Jurkat, Clone E6-1 (cell line): Measurements from ENCODE around the gene FLOT2. TPM values are rescaled to one million over a fixed set of nuclear protein-coding genes. Genes with fewer than 3 reads are reported as not detected.
A peak's percentile ranks its signal among the peaks of the same experiment; 100 is the strongest.
"Not testable (repeated sequence)": the region's sequence is repeated elsewhere in the genome, so short reads cannot be mapped to it uniquely, and the experiment has no call there.

Source experiments
- DNase-seq: peaks from one replicate; pipeline ENCODE4 v3.0.0-alpha.2; 2011; ENCODE audit warnings: low read depth, low spot score
- H3K4me3 ChIP-seq: 2 replicates; pipeline ENCODE4 v1.5.1; 2011; ENCODE audit warnings: mild to moderate bottlenecking, low read length, control low read depth, moderate library complexity
- polyA plus RNA-seq: library from polyadenylated mRNA; unstranded; fragments of >200 nt; gene quantifications from one replicate; pipeline ENCODE4 v1.2.1, GENCODE V29; 2012; ENCODE audit warnings: missing spikeins; ENCODE audit not compliant: insufficient read length, insufficient read depth

Gene FLOT2, protein sequence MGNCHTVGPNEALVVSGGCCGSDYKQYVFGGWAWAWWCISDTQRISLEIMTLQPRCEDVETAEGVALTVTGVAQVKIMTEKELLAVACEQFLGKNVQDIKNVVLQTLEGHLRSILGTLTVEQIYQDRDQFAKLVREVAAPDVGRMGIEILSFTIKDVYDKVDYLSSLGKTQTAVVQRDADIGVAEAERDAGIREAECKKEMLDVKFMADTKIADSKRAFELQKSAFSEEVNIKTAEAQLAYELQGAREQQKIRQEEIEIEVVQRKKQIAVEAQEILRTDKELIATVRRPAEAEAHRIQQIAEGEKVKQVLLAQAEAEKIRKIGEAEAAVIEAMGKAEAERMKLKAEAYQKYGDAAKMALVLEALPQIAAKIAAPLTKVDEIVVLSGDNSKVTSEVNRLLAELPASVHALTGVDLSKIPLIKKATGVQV
- 92.1 TPM for polyA plus RNA-seq

- peak within 1 kb of the TSS; percentile 77 for H3K4me3 ChIP-seq
- peak; percentile 34 for DNase-seq
Observed at GRCh38 chr17:28896884-28897768, at the start of gene FLOT2. FLOT2 (minus strand) TSS chr17:28897733; CDS start chr17:28897574, 159 bp downstream.

GRCh38 chr17:28946239-28946638 is 48.7 kb upstream of the FLOT2 start:
- no peak for DNase-seq
- H3K4me3 ChIP-seq, result no peak overlapping the region

GRCh38 chr17:28944862-28945741 is 47.6 kb upstream of the FLOT2 start:
- H3K4me3 ChIP-seq, result no peak overlapping the region
- DNase-seq, result no peak

GRCh38 chr17:28944343-28944742 is 46.8 kb upstream of the FLOT2 start:
- H3K4me3 ChIP-seq, result no peak overlapping the region
- DNase-seq, result no peak

DNA sequence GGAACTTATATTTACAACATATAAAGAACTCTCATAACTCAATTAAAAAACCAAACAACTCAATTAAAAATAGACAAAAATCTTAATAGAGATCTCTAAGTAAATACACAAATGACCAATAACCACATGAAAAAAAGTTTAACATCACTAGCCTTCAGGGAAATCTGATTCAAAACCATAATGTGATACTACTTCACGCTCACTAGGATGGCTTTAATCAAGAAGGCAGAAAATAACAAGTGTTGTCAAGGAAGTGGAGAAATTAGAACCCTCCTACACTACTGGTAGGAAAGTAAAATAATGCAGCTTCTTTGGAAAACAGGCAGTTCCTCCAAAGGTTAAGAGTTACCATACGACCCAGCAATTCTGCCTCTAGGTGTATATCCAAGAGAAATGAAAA is 45.4 kb upstream of the FLOT2 start:
- no peak for DNase-seq
- no peak overlapping the region for H3K4me3 ChIP-seq

DNA sequence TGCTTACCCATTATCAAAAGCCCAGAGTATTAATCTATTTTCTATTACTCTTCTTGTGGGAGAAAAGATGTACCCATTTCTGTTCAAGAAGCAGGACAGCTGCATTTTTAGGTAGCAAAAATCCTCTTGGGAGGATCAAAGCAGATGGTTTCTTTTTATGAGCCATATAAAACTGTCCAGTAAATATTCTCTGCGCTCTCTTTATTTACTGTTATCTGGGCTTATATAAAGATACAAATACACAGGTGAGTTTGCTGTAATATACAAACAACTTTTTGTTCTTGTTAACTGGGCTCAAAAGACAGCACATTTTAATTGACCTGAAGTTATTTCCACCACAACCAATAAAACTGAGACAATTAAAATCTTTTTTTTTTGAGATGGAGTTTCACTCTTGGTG is 43.7 kb upstream of the FLOT2 start:
- no peak overlapping the region for H3K4me3 ChIP-seq
- DNase-seq, result no peak

DNA sequence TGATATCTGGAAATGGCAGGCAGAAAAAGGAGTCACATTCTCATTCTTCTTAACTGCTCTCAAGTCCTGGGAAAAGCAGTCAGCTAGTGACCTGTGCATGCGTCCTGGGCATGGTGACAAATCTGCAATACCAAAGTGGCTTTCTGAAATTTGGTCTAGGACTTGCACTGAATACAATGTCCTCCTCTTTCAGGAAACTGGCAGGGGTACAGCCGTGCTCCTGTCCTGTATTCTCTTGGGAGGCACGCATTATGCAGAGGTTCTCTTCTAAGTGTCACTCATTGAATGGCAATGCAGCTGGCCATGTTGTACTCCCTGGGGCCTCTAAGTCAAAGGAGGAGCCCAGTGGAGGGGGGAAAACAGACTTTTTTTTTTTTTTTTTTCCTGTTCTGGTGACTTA is 43.1 kb upstream of the FLOT2 start:
- no peak overlapping the region for H3K4me3 ChIP-seq
- DNase-seq, result no peak

DNA sequence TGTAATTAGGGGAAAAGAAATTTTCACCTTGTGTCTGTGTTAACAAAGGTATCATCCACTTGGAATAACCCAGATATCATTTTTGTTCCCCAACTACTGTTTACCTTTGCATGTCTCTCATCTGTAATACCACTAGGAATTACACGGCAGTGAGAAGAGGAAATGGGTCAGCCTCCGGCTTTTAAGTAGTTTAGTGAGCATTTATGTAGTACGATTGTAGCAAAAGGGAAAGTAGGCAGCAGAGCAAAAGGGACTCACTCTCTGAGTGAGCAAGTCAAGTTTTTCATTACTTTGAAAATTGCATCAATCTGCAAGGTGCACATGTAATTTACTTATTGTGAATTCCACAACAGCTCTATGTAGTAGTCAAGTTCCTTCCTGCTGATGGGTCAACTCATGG is 42.6 kb upstream of the FLOT2 start:
- no peak overlapping the region for H3K4me3 ChIP-seq
- DNase-seq, result no peak

DNA sequence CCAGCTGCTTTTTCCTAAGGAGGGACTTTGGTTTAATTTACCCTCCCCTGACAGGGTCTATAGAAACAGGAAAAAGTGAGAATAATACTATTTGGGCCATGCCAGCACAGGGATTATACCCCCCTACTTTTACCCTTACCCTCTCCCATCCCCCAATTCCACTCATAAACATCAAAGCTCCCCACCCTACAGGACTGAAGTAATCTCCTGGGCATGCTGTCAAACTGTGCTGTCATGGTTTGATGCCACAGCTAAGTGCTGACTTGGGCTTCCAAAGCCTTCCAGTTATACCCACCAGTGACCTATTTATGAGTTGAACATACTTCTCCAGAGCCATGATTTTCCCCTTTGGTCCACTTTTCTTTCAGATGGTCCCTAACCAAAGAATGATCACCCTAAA is 41.0 kb upstream of the FLOT2 start:
- H3K4me3 ChIP-seq, result no peak overlapping the region
- no peak for DNase-seq

GRCh38 chr17:28937044-28937729 is 39.7 kb upstream of the FLOT2 start:
- no peak for DNase-seq

DNA sequence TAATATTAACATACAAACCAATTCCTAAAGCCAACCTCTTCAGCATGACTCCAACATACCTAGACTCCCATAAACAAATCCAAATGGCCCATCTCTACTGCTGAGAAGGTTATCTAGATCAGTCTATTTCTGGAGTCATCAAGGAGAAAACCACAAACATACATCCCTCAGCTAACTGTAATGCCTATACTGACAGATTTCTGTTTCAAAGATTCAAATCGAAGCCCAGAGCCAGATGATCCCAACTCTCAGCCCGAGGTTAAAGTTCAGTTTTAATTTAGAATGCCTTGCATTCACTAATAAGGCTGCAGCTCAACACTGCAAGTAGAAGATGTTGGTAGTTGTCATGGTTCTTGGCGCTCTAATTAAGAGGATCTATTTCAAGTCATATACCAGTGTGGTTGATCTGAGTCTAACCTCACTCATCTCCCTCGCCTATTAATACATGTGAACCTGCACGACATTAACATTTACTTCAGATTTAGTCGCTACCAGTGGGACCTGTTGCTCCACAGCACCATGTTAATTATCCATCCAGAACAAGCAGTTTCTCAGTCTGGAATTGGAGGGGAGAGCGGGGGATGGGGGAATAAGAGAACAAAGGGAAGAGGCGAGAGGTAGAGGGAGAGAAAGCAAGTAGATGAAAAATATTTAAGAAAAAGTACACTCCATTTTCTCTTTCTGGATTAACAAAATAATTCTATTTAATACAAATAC is 38.4 kb upstream of the FLOT2 start:
- no peak overlapping the region for H3K4me3 ChIP-seq
- DNase-seq, result no peak

More at GRCh38 chr17:28937044-28937729, 39.7 kb upstream of the FLOT2 start:
- no peak overlapping the region for H3K4me3 ChIP-seq

- not testable (repeated sequence) for H3K4me3 ChIP-seq, DNase-seq
Observed at GRCh38 chr17:28934508-28934907, 37.0 kb upstream of the FLOT2 start.

DNA sequence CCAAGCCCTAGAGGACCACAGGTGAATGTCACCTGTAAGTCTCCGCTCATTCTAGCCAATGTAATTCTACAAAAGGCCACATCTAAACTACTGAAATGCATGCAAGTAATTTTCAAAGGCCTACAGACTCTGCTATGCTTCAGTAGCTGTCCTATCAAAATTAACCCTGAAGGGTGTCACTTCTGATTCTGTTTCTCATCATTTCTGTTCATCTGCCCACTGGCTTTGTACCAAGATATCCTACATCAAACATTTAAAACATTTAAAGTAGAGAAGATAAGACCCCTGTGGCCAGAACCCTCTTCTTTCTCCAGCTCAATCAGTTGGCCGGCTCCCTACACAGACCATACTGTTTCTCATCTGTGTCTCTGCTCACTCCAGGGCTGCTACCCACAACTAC is 32.3 kb upstream of the FLOT2 start:
- DNase-seq, result no peak
- no peak overlapping the region for H3K4me3 ChIP-seq

GRCh38 chr17:28928061-28928460 is 30.5 kb upstream of the FLOT2 start:
- H3K4me3 ChIP-seq, result no peak overlapping the region
- no peak for DNase-seq

- no peak overlapping the region for H3K4me3 ChIP-seq
- no peak for DNase-seq
Observed at GRCh38 chr17:28926786-28927185, 29.3 kb upstream of the FLOT2 start.

DNA sequence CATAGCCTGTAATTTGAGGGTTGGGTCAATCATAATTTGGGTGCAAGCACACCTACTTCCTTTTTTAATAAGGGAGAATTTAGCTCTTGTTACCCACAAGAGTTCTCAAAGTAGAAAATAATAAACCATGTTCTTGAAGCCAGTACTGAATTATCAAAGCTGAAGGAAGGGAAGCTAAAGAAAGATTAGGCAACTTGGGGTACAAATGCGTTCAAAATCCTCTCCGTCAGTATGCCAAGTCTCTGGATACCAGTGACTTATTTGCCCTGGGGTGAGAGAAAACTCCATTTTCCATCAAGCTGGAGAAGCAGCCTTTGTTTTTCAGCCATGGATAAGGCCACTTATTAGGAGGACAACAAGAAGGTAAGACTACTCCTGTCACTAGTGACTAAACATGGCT is 28.8 kb upstream of the FLOT2 start:
- no peak for DNase-seq
- no peak overlapping the region for H3K4me3 ChIP-seq

- peak; percentile 79 for DNase-seq
Observed at GRCh38 chr17:28925912-28926365, 28.4 kb upstream of the FLOT2 start.

DNA sequence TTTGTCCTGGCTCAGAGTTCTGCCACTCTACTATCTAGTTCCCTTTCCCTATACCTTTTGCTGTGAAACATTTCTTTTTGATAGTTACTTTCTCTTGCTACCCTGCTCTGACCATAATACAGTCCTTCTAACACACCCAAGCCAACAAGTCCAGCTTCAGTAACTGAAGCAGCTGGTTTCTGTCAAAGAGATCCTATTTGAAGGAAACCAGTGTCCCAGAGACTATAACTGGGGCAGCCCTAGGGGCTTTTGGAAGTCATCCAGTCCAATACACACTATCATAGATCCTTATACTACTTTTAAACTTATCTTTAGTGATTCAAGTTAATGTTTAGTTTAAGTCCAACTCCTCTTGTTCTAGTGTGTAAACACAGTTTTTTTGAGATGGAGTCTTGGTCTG is 22.7 kb upstream of the FLOT2 start:
- H3K4me3 ChIP-seq, result no peak overlapping the region
- DNase-seq, result no peak

More at GRCh38 chr17:28925912-28926365, 28.4 kb upstream of the FLOT2 start:
- no peak overlapping the region for H3K4me3 ChIP-seq
